CD4-positive, CD25-positive, alpha-beta regulatory T cell (primary cell): ENCODE measurements around the gene TTC7B. TPM values are rescaled to one million over a fixed set of nuclear protein-coding genes. Genes with fewer than 3 reads are reported as not detected.

Experiments
- ATAC-seq, 2 donors: fragments of 150-1000 bp; cut with Tn5 transposase; one replicate each; pipeline ENCODE4 v1.10.0; 2021; ENCODE audit warnings: low read depth in 2 of 2, moderate number of reproducible peaks in 2 of 2, moderate library complexity in 1 of 2
- DNase-seq, 3 donors: peaks; one replicate each; pipeline versions ENCODE4 v3.0.0 to v3.0.0-alpha.2; 2012 to 2022; ENCODE audit warnings: mixed read lengths in 1 of 3
- H3K27ac ChIP-seq: one replicate; pipeline ENCODE4 v1.7.0; 2013; ENCODE audit warnings: mild to moderate bottlenecking, low read length; ENCODE audit not compliant: insufficient read depth, poor library complexity, severe bottlenecking
- H3K27me3 ChIP-seq: one replicate; pipeline ENCODE4 v1.7.0; 2013; ENCODE audit warnings: low read length; ENCODE audit not compliant: control insufficient read depth, insufficient read depth
- H3K36me3 ChIP-seq: one replicate; pipeline ENCODE4 v1.7.0; 2013; ENCODE audit warnings: mild to moderate bottlenecking, low read length, moderate library complexity; ENCODE audit not compliant: control insufficient read depth, insufficient read depth
- H3K4me1 ChIP-seq: 2 replicates; pipeline ENCODE4 v1.7.0; 2013; ENCODE audit warnings: mild to moderate bottlenecking, low read length; ENCODE audit not compliant: insufficient read depth, control insufficient read depth, poor library complexity, severe bottlenecking
- H3K4me3 ChIP-seq: one replicate; pipeline ENCODE4 v1.7.0; 2013; ENCODE audit warnings: low read depth, mild to moderate bottlenecking, low read length, moderate library complexity
- H3K9me3 ChIP-seq, 2 experiments: 1 replicate in 1 of 2; 2 replicates in 1 of 2; pipeline ENCODE4 v1.7.0; 2013; ENCODE audit warnings: low read length in 2 of 2, mild to moderate bottlenecking in 1 of 2, moderate library complexity in 1 of 2; ENCODE audit not compliant: control insufficient read depth in 2 of 2
- H3K27ac Mint-ChIP-seq, 3 donors: one replicate each; pipeline ENCODE4 v1.8.0; 2020 to 2022; ENCODE audit warnings: mild to moderate bottlenecking in 3 of 3, mixed read lengths in 3 of 3, moderate library complexity in 2 of 3
- H3K27me3 Mint-ChIP-seq: one replicate; pipeline ENCODE4 v1.8.0; 2022; ENCODE audit warnings: mild to moderate bottlenecking, mixed read lengths
- H3K36me3 Mint-ChIP-seq: one replicate; pipeline ENCODE4 v1.8.0; 2020; ENCODE audit warnings: mixed read lengths
- H3K4me1 Mint-ChIP-seq, 4 donors: one replicate each; pipeline ENCODE4 v1.8.0; 2020 to 2022; ENCODE audit warnings: mixed read lengths in 4 of 4, mild to moderate bottlenecking in 1 of 4
- H3K4me3 Mint-ChIP-seq, 4 donors: one replicate each; pipeline ENCODE4 v1.8.0; 2020 to 2022; ENCODE audit warnings: mild to moderate bottlenecking in 4 of 4, mixed read lengths in 4 of 4, moderate library complexity in 3 of 4
- H3K9me3 Mint-ChIP-seq, 7 donors: one replicate each; pipeline ENCODE4 v1.8.0; 2020 to 2022; ENCODE audit warnings: mixed read lengths in 7 of 7, mild to moderate bottlenecking in 3 of 7, moderate library complexity in 2 of 7
- polyA plus RNA-seq, 4 donors: library from polyadenylated mRNA; unstranded; fragments of 300-500 nt; fragmentation: Illumina TruSeq; gene quantifications; one replicate each; pipeline ENCODE4 v1.2.3, GENCODE V29; 2021
- total RNA-seq: library from RNA; stranded (reverse); gene quantifications from one replicate; pipeline ENCODE4 v1.2.3, GENCODE V29; 2022

The TTC7B gene
- total and polyA plus RNA-seq, 5 donors from 2014 or later, result 0.88 to 7.8 (median 1.0) TPM

DNA sequence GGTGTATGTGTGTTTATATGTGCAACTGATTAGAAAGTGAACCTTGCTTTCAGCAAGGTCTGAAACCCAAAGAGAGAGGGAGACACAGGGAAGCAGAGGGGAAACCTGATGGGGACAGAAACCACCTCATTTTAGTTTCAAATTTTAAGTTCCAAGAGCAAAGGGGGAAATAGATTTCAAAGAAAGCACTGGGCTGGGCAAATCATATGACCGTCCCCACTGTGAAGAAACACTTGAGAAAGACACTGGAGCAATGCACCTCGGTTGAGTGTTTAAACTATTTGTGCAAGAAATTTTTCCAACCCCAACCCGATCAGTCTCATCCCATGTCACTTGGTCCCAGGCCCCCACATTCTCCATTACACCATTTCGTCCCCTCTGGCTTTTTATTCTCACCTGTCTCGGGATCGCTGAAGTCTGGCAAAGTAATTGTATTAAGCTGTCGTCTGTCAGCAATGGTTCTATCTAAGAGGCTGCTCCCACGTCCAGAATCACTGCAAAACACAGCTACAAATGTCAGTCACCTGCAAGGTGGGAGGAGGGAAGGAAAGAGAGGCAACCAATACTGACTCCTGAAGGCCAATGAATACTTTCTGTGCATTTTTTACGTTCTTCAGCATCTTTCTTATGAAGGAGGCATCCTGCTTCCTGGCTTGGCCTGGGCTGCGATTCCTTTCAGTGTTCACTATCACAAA, 205.7 kb downstream of the TTC7B start:
- ATAC-seq, result no peak
- Mint-ChIP-seq H3K9me3 (no peaks in the 10 kb centered on the region), H3K27ac (no peak overlapping the region)

DNA sequence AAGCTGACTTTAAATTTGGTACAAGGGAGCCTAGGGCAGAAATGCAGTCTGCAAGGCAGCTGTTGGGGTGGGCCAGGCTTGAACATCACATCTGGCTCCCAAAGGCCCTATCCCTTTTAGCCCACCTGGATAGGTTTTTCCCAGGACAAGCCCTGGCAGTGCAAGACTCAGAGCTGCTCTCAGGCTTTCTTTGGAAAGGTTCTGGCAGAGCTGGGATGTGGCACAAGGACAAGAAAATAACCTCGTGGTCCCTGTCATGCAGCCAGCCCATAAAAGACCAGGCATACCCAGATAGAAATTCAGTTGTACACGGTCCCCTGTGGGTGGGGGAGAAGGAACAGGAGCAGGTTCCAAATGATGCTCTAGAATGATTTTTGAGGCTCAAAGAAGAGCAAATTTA, 206.9 kb downstream of the TTC7B start:
- no peak overlapping the region for H3K4me3 Mint-ChIP-seq
- Histone ChIP-seq H3K27me3 (no peaks in the 10 kb centered on the region), H3K4me1 (no peaks in the 10 kb centered on the region), H3K27ac (no peak overlapping the region), H3K4me3 (no peak overlapping the region), H3K36me3 (no peaks in the 10 kb centered on the region), H3K9me3 (no peaks in the 10 kb centered on the region)
- H3K9me3 Mint-ChIP-seq, result no peaks in the 10 kb centered on the region
- H3K36me3 Mint-ChIP-seq, result no peaks in the 10 kb centered on the region
- DNase-seq (no peak), ATAC-seq (no peak)
- H3K4me1 Mint-ChIP-seq, result peaks cover 0 to 3% (median 0%) of the 10 kb centered on the region in 4 donors
- peaks cover 4% of the 10 kb centered on the region for H3K27me3 Mint-ChIP-seq
- no peak overlapping the region for H3K27ac Mint-ChIP-seq

More for the DNA sequence above, 205.7 kb downstream of the TTC7B start:
- peaks cover 2% of the 10 kb centered on the region for H3K27me3 Mint-ChIP-seq
- H3K36me3 ChIP-seq, result no peaks in the 10 kb centered on the region
- no peak overlapping the region for H3K4me3 Mint-ChIP-seq
- peaks cover 0 to 3% (median 0%) of the 10 kb centered on the region in 4 donors for H3K4me1 Mint-ChIP-seq
- no peaks in the 10 kb centered on the region for H3K27me3 ChIP-seq
- no peak for DNase-seq
- no peak overlapping the region for H3K27ac ChIP-seq
- no peak overlapping the region for H3K4me3 ChIP-seq
- no peaks in the 10 kb centered on the region for H3K9me3 ChIP-seq
- H3K36me3 Mint-ChIP-seq, result no peaks in the 10 kb centered on the region
- no peaks in the 10 kb centered on the region for H3K4me1 ChIP-seq

DNA sequence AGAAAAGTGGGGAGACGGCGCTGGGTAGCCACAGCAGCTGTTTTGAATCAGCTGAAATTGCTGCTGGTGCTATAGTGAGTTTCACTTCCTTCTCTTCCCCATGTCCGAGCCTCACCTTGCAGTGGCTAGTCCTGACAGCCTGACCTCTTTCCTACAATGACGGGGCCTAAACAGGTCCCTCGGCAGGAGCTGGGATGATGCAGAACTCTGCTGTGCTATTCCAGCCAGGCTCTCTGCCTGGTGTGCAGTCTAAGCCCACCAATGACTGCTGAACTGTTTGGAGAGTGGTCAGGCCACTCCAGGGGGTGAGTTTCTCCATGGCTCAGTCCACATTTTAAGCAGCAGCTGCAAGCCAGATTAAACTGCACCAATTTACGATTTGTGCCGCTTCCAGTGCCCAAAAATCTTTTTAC, 207.3 kb downstream of the TTC7B start:
- Histone ChIP-seq H3K36me3 (no peaks in the 10 kb centered on the region), H3K9me3 (no peaks in the 10 kb centered on the region), H3K4me3 (no peak overlapping the region), H3K4me1 (no peaks in the 10 kb centered on the region), H3K27me3 (no peaks in the 10 kb centered on the region), H3K27ac (no peak overlapping the region)
- Mint-ChIP-seq H3K27me3 (peaks cover 4% of the 10 kb centered on the region), H3K27ac (no peak overlapping the region), H3K36me3 (no peaks in the 10 kb centered on the region), H3K4me3 (no peak overlapping the region), H3K9me3 (no peaks in the 10 kb centered on the region), H3K4me1 (no peaks in the 10 kb centered on the region)
- no peak for DNase-seq
- ATAC-seq, result no peak

DNA sequence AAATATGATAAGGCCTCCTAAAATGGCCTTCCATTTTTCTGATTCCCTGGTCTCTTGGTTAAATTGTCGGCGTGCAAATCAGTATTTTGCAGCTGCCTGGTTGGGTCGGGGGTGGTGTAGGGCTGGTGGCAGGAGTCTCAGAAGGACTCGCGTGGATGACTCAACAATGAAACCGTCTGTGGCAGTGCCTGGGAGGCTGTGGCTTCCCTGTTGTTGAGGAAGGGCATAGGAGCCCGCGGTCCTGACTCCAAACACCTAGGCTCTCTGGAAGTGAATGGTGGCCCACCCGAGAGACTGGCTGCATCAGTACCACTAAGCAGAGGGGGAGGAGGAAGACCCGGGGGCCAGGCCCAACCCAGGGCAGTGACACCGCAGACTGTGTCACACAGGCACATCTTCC, 207.9 kb downstream of the TTC7B start:
- Mint-ChIP-seq H3K9me3 (no peaks in the 10 kb centered on the region), H3K4me3 (no peak overlapping the region), H3K27me3 (peaks cover 4% of the 10 kb centered on the region), H3K4me1 (no peaks in the 10 kb centered on the region), H3K36me3 (no peaks in the 10 kb centered on the region), H3K27ac (peak overlapping the region in 1 of 3 donors; percentile 55)
- Histone ChIP-seq H3K27ac (no peak overlapping the region), H3K4me3 (no peak overlapping the region), H3K9me3 (no peaks in the 10 kb centered on the region), H3K4me1 (no peaks in the 10 kb centered on the region), H3K27me3 (no peaks in the 10 kb centered on the region), H3K36me3 (no peaks in the 10 kb centered on the region)
- ATAC-seq, result no peak
- DNase-seq, result no peak

DNA sequence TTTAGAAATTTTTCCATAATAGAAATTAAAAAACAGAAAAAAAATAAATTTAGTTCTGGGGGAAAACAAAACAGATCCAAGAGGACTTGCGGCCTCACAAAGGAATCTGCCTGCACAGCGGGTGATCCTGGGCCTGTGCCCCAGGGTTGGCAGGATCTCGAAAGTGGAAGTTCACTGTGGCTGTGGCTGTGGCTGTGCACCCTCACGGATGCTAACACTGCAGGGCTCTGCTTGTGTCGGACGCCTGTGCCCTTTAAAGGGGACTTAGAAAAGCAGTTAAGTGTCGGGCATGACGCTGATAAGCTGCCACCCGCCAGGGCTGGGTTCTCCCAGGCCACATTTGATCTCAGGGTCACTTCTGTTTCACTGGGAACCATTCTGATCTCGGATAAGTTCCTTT, 209.1 kb downstream of the TTC7B start:
- Mint-ChIP-seq H3K4me3 (no peak overlapping the region), H3K27me3 (peaks cover 4% of the 10 kb centered on the region), H3K27ac (no peak overlapping the region), H3K9me3 (no peaks in the 10 kb centered on the region), H3K36me3 (no peaks in the 10 kb centered on the region), H3K4me1 (no peaks in the 10 kb centered on the region)
- Histone ChIP-seq H3K4me3 (no peak overlapping the region), H3K36me3 (no peaks in the 10 kb centered on the region), H3K9me3 (no peaks in the 10 kb centered on the region), H3K4me1 (no peaks in the 10 kb centered on the region), H3K27ac (no peak overlapping the region), H3K27me3 (no peaks in the 10 kb centered on the region)
- ATAC-seq (no peak), DNase-seq (no peak)

DNA sequence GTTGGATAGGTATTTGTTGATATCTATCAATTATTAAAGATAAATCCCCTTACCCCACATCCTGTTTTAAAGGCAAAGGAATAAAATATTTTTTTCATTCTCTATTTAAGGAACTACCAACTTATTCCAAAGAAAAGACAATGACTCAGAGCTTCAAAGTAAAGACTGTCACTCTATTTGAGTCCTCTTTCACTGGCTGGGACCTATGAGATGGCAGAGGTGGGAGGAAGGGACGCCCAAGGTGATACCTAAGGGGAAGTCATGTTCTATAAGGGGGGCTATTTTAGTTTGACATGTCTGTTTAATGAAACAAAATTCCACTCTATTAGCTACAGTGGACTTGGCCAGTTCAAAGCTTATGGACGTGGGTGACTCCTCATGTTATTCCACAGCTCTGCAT, 209.8 kb downstream of the TTC7B start:
- Mint-ChIP-seq H3K4me3 (no peak overlapping the region), H3K36me3 (no peaks in the 10 kb centered on the region), H3K27me3 (peaks cover 4% of the 10 kb centered on the region), H3K9me3 (no peaks in the 10 kb centered on the region), H3K4me1 (no peaks in the 10 kb centered on the region), H3K27ac (no peak overlapping the region)
- Histone ChIP-seq H3K9me3 (no peaks in the 10 kb centered on the region), H3K4me1 (no peaks in the 10 kb centered on the region), H3K27ac (no peak overlapping the region), H3K4me3 (no peak overlapping the region), H3K27me3 (no peaks in the 10 kb centered on the region), H3K36me3 (no peaks in the 10 kb centered on the region)
- no peak for ATAC-seq
- no peak for DNase-seq

DNA sequence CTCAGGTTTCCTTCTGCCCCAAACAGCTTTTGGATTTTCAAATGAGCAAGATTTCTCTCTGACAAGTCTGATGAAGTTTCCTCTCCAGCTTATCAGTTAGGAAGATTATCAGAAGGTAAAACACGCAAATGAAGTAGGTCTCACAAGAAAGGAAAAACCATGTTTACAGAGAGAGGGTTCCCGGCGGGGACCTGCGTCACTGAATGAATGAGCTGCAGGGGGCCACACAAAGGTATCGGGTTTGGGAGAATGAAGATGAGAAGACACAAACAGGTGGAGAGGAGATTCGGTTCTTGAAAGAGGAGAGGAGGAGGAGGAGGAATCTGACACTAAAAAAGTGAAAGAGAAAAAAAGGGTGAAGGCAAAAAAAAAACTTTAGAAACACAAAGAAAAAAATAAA, 210.8 kb downstream of the TTC7B start:
- no peak overlapping the region for H3K27ac ChIP-seq
- Mint-ChIP-seq H3K27me3 (peaks cover 4% of the 10 kb centered on the region), H3K27ac (no peak overlapping the region), H3K36me3 (no peaks in the 10 kb centered on the region), H3K4me3 (no peak overlapping the region), H3K9me3 (no peaks in the 10 kb centered on the region), H3K4me1 (no peaks in the 10 kb centered on the region)
- H3K36me3 ChIP-seq, result no peaks in the 10 kb centered on the region
- ATAC-seq, result no peak
- H3K4me3 ChIP-seq, result no peak overlapping the region
- H3K27me3 ChIP-seq, result no peaks in the 10 kb centered on the region
- H3K4me1 ChIP-seq, result no peaks in the 10 kb centered on the region
- no peak for DNase-seq
- H3K9me3 ChIP-seq, result no peaks in the 10 kb centered on the region

DNA sequence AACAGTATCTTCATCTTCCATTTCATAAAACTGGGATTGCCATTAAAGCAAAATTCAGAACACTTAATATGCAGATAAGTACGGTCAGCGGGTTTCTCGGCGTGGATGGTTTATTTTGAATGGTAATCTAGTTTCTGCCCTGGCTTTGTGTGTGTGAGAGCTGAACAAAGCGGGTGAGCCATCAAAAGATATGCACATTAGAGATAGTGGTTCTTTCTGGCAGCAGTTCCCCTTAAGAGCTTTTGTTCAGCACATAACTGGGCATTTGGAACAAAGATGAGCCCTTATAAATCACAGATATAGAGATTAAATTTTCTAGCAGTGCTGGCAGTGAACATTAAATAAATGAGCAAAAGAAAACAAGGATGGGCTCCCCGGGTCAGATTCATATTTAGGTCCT, 211.9 kb downstream of the TTC7B start:
- Mint-ChIP-seq H3K4me1 (no peaks in the 10 kb centered on the region), H3K4me3 (no peak overlapping the region), H3K9me3 (no peaks in the 10 kb centered on the region), H3K36me3 (no peaks in the 10 kb centered on the region), H3K27me3 (peaks cover 4% of the 10 kb centered on the region), H3K27ac (peak overlapping the region in 1 of 3 donors; percentile 1)
- H3K36me3 ChIP-seq, result no peaks in the 10 kb centered on the region
- H3K9me3 ChIP-seq, result no peaks in the 10 kb centered on the region
- H3K4me3 ChIP-seq, result no peak overlapping the region
- ATAC-seq (no peak), DNase-seq (no peak)
- no peaks in the 10 kb centered on the region for H3K27me3 ChIP-seq
- no peak overlapping the region for H3K27ac ChIP-seq
- no peaks in the 10 kb centered on the region for H3K4me1 ChIP-seq
